HCT116 (cell line): ENCODE data around the gene CYP2A6.
"Not testable (repeated sequence)": the region's sequence is repeated elsewhere in the genome, so short reads cannot be mapped to it uniquely, and the experiment has no call there.

Experiments used
- CEBPB ChIP-seq: IDR thresholded peaks from 2 replicates; pipeline ENCODE4 v1.6.1; 2012; ENCODE audit warnings: low read depth
- EZH2 ChIP-seq: fragments of 200-600 bp; sonication (generic); IDR thresholded peaks from 2 replicates; pipeline ENCODE4 v1.6.1; 2017; ENCODE audit warnings: antibody characterized with exemption, mixed run types
- EZH2phosphoT487 ChIP-seq: fragments of 200-600 bp; IDR thresholded peaks from 2 replicates; pipeline ENCODE4 v1.6.1; 2018; ENCODE audit warnings: antibody characterized with exemption, borderline replicate concordance
- JUND ChIP-seq: IDR thresholded peaks from 2 replicates; pipeline ENCODE4 v1.6.1; 2012
- POLR2A ChIP-seq: IDR thresholded peaks from 2 replicates; pipeline ENCODE4 v1.7.0; 2011; ENCODE audit warnings: borderline replicate concordance; ENCODE audit not compliant: insufficient read depth, insufficient read length; ENCODE audit errors: extremely low read depth
- POLR2AphosphoS5 ChIP-seq: IDR thresholded peaks from 2 replicates; pipeline ENCODE4 v1.6.1; 2011; ENCODE audit warnings: mild to moderate bottlenecking, low read depth, low read length, moderate library complexity
- RAD21 ChIP-seq: IDR thresholded peaks from 2 replicates; pipeline ENCODE4 v1.6.1; 2012; ENCODE audit warnings: low read depth, mild to moderate bottlenecking
- TF ChIP-seq, protein P1 (sequence below), 3 experiments: fragments of 200-600 bp in 1 of 3; sonication (generic) in 1 of 3; IDR thresholded peaks in 2 of 3; conservative IDR thresholded peaks in 1 of 3; 2 replicates each; pipeline ENCODE4 v1.5.1; 2012 to 2017; ENCODE audit warnings: low read depth in 2 of 3, low read length in 2 of 3, antibody characterized with exemption in 1 of 3, borderline replicate concordance in 1 of 3, control low read depth in 1 of 3, mild to moderate bottlenecking in 1 of 3, mixed read lengths in 1 of 3, mixed run types in 1 of 3, moderate library complexity in 1 of 3; ENCODE audit not compliant: insufficient read depth in 1 of 3
- TF ChIP-seq, protein P2 (sequence below): IDR thresholded peaks from 2 replicates; pipeline ENCODE4 v1.6.1; 2011; ENCODE audit warnings: mild to moderate bottlenecking, low read length, moderate library complexity; ENCODE audit not compliant: insufficient replicate concordance; ENCODE audit errors: extremely low read depth
- TF ChIP-seq, protein P3 (sequence below): IDR thresholded peaks from 2 replicates; pipeline ENCODE4 v1.6.1; 2012
- TF ChIP-seq, protein P4 (sequence below): IDR thresholded peaks from 2 replicates; pipeline ENCODE4 v1.6.1; 2012
- TF ChIP-seq, protein P5 (sequence below): IDR thresholded peaks from 2 replicates; pipeline ENCODE4 v1.6.1; 2012; ENCODE audit warnings: low read depth

DNA sequence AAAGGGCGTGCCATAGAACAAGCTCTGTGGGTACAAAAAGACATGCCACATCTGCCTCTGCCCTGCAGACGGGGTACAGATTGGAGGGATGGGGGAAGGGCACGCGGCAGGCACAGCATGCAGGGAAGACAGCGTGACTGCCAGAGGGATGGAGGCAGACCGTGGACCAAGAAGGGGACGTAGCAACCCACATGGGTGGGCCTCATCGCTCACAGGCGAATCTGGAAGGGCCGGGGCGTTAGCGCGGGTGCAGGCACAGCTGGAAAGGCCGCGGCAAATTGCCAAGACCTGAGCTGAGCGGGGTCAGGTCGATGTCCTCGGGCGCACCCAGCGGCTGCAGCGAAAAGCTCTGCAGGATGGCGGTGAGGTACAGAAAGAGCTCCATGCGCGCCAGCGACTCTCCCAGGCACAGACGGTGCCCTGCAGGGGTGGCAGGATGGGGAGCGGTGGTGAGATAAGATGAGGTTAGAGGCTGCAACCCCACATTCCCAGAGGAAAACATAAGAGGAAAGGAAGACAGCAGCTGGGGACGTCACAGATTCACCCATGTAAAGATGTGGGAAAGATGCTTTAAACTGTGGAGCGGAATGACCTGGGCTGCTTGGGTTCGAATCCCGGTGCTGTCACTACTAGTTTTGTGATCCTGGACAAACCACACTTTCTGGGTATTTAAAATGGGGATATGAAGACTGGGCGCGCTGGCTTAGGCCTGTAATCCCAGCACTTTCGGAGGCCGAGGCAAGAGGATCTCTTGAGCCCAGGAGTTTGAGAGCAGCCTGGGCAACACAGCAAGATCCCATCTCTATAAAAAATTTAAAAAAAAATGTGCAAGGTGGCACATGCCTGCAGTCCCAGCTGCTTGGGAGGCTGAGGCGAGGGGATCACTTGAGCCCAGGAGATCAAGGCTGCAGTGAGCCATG lies 31.5 kb downstream of the CYP2A6 start:
- not testable (repeated sequence) for TF ChIP-seq POLR2AphosphoS5, POLR2A, EZH2phosphoT487, EZH2, JUND, CEBPB
- TF ChIP-seq, protein P1, sequence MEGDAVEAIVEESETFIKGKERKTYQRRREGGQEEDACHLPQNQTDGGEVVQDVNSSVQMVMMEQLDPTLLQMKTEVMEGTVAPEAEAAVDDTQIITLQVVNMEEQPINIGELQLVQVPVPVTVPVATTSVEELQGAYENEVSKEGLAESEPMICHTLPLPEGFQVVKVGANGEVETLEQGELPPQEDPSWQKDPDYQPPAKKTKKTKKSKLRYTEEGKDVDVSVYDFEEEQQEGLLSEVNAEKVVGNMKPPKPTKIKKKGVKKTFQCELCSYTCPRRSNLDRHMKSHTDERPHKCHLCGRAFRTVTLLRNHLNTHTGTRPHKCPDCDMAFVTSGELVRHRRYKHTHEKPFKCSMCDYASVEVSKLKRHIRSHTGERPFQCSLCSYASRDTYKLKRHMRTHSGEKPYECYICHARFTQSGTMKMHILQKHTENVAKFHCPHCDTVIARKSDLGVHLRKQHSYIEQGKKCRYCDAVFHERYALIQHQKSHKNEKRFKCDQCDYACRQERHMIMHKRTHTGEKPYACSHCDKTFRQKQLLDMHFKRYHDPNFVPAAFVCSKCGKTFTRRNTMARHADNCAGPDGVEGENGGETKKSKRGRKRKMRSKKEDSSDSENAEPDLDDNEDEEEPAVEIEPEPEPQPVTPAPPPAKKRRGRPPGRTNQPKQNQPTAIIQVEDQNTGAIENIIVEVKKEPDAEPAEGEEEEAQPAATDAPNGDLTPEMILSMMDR (IDR thresholded peaks at IDR 0.05 in 2 of 3, conservative IDR thresholded peaks at IDR 0.05 in 1 of 3; ENCODE audit: borderline replicate concordance in 1 of 3, insufficient read depth in 1 of 3, low read depth in 2 of 3, low read length in 2 of 3): peak; percentile 45 to 60 (median 53); a peak in 5 of 6 replicates
- TF ChIP-seq, protein P2, sequence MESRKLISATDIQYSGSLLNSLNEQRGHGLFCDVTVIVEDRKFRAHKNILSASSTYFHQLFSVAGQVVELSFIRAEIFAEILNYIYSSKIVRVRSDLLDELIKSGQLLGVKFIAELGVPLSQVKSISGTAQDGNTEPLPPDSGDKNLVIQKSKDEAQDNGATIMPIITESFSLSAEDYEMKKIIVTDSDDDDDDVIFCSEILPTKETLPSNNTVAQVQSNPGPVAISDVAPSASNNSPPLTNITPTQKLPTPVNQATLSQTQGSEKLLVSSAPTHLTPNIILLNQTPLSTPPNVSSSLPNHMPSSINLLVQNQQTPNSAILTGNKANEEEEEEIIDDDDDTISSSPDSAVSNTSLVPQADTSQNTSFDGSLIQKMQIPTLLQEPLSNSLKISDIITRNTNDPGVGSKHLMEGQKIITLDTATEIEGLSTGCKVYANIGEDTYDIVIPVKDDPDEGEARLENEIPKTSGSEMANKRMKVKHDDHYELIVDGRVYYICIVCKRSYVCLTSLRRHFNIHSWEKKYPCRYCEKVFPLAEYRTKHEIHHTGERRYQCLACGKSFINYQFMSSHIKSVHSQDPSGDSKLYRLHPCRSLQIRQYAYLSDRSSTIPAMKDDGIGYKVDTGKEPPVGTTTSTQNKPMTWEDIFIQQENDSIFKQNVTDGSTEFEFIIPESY: not testable (repeated sequence)
- TF ChIP-seq, protein P3, sequence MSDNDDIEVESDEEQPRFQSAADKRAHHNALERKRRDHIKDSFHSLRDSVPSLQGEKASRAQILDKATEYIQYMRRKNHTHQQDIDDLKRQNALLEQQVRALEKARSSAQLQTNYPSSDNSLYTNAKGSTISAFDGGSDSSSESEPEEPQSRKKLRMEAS: not testable (repeated sequence)
- TF ChIP-seq, protein P4, sequence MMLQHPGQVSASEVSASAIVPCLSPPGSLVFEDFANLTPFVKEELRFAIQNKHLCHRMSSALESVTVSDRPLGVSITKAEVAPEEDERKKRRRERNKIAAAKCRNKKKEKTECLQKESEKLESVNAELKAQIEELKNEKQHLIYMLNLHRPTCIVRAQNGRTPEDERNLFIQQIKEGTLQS: not testable (repeated sequence)
- TF ChIP-seq, protein P5, sequence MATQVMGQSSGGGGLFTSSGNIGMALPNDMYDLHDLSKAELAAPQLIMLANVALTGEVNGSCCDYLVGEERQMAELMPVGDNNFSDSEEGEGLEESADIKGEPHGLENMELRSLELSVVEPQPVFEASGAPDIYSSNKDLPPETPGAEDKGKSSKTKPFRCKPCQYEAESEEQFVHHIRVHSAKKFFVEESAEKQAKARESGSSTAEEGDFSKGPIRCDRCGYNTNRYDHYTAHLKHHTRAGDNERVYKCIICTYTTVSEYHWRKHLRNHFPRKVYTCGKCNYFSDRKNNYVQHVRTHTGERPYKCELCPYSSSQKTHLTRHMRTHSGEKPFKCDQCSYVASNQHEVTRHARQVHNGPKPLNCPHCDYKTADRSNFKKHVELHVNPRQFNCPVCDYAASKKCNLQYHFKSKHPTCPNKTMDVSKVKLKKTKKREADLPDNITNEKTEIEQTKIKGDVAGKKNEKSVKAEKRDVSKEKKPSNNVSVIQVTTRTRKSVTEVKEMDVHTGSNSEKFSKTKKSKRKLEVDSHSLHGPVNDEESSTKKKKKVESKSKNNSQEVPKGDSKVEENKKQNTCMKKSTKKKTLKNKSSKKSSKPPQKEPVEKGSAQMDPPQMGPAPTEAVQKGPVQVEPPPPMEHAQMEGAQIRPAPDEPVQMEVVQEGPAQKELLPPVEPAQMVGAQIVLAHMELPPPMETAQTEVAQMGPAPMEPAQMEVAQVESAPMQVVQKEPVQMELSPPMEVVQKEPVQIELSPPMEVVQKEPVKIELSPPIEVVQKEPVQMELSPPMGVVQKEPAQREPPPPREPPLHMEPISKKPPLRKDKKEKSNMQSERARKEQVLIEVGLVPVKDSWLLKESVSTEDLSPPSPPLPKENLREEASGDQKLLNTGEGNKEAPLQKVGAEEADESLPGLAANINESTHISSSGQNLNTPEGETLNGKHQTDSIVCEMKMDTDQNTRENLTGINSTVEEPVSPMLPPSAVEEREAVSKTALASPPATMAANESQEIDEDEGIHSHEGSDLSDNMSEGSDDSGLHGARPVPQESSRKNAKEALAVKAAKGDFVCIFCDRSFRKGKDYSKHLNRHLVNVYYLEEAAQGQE: not testable (repeated sequence)
- peak; percentile 42 for TF ChIP-seq RAD21
